SK-N-MC (cell line): ENCODE results near the gene TDRD5.

Experiments
- EZH2 ChIP-seq: fragments of 200-600 bp; sonication (generic); IDR thresholded peaks from one replicate; pipeline ENCODE4 v1.6.1; 2017; ENCODE audit warnings: antibody characterized with exemption
- POLR2AphosphoS5 ChIP-seq: IDR thresholded peaks from 2 replicates; pipeline ENCODE4 v1.6.1; 2012; ENCODE audit warnings: mild to moderate bottlenecking, low read depth, low read length, borderline replicate concordance

DNA sequence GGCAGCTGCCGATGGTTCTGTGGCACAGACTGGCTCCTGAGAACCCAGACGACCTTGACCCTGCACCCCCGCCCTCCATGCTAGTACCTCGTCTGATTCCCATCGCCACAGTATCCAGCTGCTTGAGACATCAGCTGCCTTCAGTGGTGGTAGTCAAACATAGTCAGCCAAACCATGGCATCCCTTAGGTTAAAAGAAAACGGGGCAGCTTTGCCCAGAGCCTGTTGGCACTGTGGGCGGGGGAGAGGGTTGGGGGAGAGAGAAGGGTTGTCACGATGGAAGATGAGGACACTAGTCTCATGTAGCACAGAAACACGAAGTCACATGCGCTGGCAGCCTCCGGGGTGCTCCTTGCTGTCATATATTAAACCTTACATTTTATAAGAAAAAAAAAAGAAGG is 961 bp upstream of the TDRD5 start:
- TF ChIP-seq POLR2AphosphoS5 (no peak), EZH2 (no peak)
